HG02610 (cell line): Measurements from ENCODE around the gene SLC38A9.

Source experiments
- ATAC-seq: cut with Tn5 transposase; IDR thresholded peaks from one replicate; pipeline ENCODE4 v1.9.1; 2021; ENCODE audit warnings: mild to moderate bottlenecking, moderate library complexity; ENCODE audit not compliant: unreplicated experiment

Gene SLC38A9

GRCh38 chr5:55584398-55585205 is 127.5 kb downstream of the SLC38A9 start:
- no peak for ATAC-seq

GRCh38 chr5:55583578-55583977 is 128.5 kb downstream of the SLC38A9 start:
- no peak for ATAC-seq

- no peak for ATAC-seq
Measured at GRCh38 chr5:55582256-55582655, 129.9 kb downstream of the SLC38A9 start.

- ATAC-seq, result no peak
Measured at GRCh38 chr5:55580042-55580441, 132.1 kb downstream of the SLC38A9 start.

- ATAC-seq, result no peak
Measured at GRCh38 chr5:55578771-55579170, 133.4 kb downstream of the SLC38A9 start.

GRCh38 chr5:55577353-55578060 is 134.6 kb downstream of the SLC38A9 start:
- ATAC-seq, result no peak

GRCh38 chr5:55576661-55577060 is 135.5 kb downstream of the SLC38A9 start:
- ATAC-seq, result no peak
